PC-9 (cell line): Measurements from ENCODE around the gene MAGI2. TPM values are rescaled to one million over a fixed set of nuclear protein-coding genes. Genes with fewer than 3 reads are reported as not detected.
A peak's percentile ranks its signal among the peaks of the same experiment; 100 is the strongest.

ENCODE experiments used
- BruUV-seq: library from RNA; stranded (reverse); fragments of 400-500 nt; replicated peaks from 2 replicates; lab custom pipeline; 2021; lab: Mats Ljungman, UMichigan
- CTCF ChIA-PET: fragments of 300-600 bp; sonication (Branson Sonifier 250); formaldehyde crosslinking; loops from one replicate; lab custom pipeline; 2022; ENCODE audit warnings: antibody characterized with exemption; lab: Charles Lee
- POLR2A ChIA-PET: fragments of 300-600 bp; sonication (Branson Sonifier 250); formaldehyde crosslinking; loops from one replicate; lab custom pipeline; 2022; ENCODE audit warnings: antibody characterized with exemption; ENCODE audit not compliant: unreplicated experiment; lab: Charles Lee
- DNase-seq, 2 experiments: peaks; one replicate each; pipeline versions ENCODE4 v3.0.0 to v3.0.0-alpha.2; 2015 to 2022; ENCODE audit warnings: mixed read lengths in 1 of 2
- H2AFZ ChIP-seq: fragments of 200-600 bp; sonication (generic); 2 replicates; pipeline ENCODE4 v1.8.1; 2017; ENCODE audit warnings: antibody characterized with exemption
- H3F3A ChIP-seq: fragments of 200-600 bp; sonication (generic); 2 replicates; pipeline ENCODE4 v1.8.1; 2017; ENCODE audit warnings: antibody characterized with exemption, mild to moderate bottlenecking, low read depth; ENCODE audit not compliant: insufficient read depth
- H3K27ac ChIP-seq: fragments of 200-600 bp; sonication (generic); 2 replicates; pipeline ENCODE4 v1.6.1; 2016; ENCODE audit warnings: mixed run types
- H3K27me3 ChIP-seq: fragments of 200-600 bp; sonication (generic); 2 replicates; pipeline ENCODE4 v1.6.1; 2016; ENCODE audit warnings: low read depth, mixed run types; ENCODE audit not compliant: insufficient read depth
- H3K36me3 ChIP-seq: fragments of 200-600 bp; sonication (generic); 2 replicates; pipeline ENCODE4 v1.6.1; 2016; ENCODE audit warnings: low read depth, mixed run types
- H3K4me1 ChIP-seq: fragments of 200-600 bp; sonication (generic); replicated peaks from 2 replicates; pipeline ENCODE4 v1.6.1; 2016; ENCODE audit warnings: mixed run types; ENCODE audit not compliant: insufficient read depth
- H3K4me2 ChIP-seq: fragments of 200-600 bp; sonication (generic); 2 replicates; pipeline ENCODE4 v1.6.1; 2017; ENCODE audit warnings: mixed run types
- H3K4me3 ChIP-seq: fragments of 200-600 bp; sonication (generic); 2 replicates; pipeline ENCODE4 v1.6.1; 2016; ENCODE audit warnings: mixed run types
- H3K79me2 ChIP-seq: fragments of 200-600 bp; sonication (generic); 2 replicates; pipeline ENCODE4 v1.6.1; 2017; ENCODE audit warnings: low read depth, mixed run types
- H3K9me2 ChIP-seq: fragments of 200-600 bp; sonication (generic); 2 replicates; pipeline ENCODE4 v1.8.1; 2017; ENCODE audit warnings: mild to moderate bottlenecking; ENCODE audit not compliant: insufficient read depth
- H3K9me3 ChIP-seq: fragments of 200-600 bp; sonication (generic); 2 replicates; pipeline ENCODE4 v1.8.1; 2016; ENCODE audit warnings: low read depth; ENCODE audit not compliant: insufficient read depth
- H4K20me1 ChIP-seq: fragments of 200-600 bp; sonication (generic); 2 replicates; pipeline ENCODE4 v1.8.1; 2017; ENCODE audit not compliant: insufficient read depth
- EZH2 ChIP-seq: fragments of 200-600 bp; sonication (generic); IDR thresholded peaks from 2 replicates; pipeline ENCODE4 v1.8.0; 2017; ENCODE audit warnings: antibody characterized with exemption, low read depth
- intact Hi-C: fragments of 100-400 bp; cut with micrococcal nuclease; formaldehyde crosslinking; loops from one replicate; pipeline ENCODE4 v1.10.0; 2022; ENCODE audit not compliant: unreplicated experiment
- total RNA-seq: library from RNA; stranded (reverse); gene quantifications from 2 replicates; pipeline ENCODE4 v1.2.3, GENCODE V29; 2021
- TF ChIP-seq, protein P1 (sequence below): fragments of 200-600 bp; sonication (generic); conservative IDR thresholded peaks from 2 replicates; pipeline ENCODE4 v1.6.1; 2017; ENCODE audit warnings: mixed run types, antibody characterized with exemption, mild to moderate bottlenecking, moderate library complexity

MAGI2 gene
- total RNA-seq, 1 experiment from 2014 or later, result 0.92 TPM

DNA sequence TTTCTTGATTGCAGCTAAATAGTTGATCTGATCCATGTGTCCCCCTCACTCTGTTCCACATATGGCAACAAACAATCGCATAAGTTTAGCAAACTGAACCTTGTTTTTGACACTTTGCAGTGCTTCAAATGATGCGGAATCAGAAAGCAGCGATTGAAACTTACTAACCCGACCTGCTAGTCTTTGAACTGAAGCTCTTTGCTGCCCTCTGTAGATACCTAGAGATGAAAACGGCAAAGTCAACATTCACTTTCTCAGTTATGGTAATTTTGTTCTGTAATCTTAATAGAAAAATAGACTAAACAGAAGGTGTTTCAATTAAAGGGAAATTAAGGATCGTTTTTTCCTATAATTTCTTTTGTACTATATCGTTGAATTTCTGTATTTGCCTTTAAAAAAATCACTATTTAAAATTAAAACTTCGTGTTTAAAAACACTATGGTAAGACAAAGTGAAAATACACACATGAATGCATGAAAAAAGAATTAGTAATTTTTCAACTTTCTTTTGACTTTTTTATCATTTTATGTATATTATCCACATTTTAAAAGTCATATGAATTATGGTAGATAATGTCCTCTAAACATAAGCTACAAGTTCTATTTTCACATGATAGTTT, 276.5 kb downstream of the MAGI2 start:
- ChIA-PET CTCF (interaction anchor here (0.6 to 1.1 kb wide), 5 partner anchors 121 to 1043 kb away, joined by 3 to 4 read pairs (median 3); no protein-coding TSS in a partner anchor), POLR2A (interaction anchor here (0.6 kb wide), 1 partner anchor 11 kb away, joined by 4 read pairs; no protein-coding TSS in a partner anchor)
- no peak overlapping the region for H3K27ac ChIP-seq
- no peaks in the 10 kb centered on the region for H3K36me3 ChIP-seq
- TF ChIP-seq EZH2, result no peak
- TF ChIP-seq, protein P1, sequence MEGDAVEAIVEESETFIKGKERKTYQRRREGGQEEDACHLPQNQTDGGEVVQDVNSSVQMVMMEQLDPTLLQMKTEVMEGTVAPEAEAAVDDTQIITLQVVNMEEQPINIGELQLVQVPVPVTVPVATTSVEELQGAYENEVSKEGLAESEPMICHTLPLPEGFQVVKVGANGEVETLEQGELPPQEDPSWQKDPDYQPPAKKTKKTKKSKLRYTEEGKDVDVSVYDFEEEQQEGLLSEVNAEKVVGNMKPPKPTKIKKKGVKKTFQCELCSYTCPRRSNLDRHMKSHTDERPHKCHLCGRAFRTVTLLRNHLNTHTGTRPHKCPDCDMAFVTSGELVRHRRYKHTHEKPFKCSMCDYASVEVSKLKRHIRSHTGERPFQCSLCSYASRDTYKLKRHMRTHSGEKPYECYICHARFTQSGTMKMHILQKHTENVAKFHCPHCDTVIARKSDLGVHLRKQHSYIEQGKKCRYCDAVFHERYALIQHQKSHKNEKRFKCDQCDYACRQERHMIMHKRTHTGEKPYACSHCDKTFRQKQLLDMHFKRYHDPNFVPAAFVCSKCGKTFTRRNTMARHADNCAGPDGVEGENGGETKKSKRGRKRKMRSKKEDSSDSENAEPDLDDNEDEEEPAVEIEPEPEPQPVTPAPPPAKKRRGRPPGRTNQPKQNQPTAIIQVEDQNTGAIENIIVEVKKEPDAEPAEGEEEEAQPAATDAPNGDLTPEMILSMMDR, result peak; percentile 73
- no peaks in the 10 kb centered on the region for H4K20me1 ChIP-seq
- intact Hi-C loops, result loop anchor here (1.0 to 10.0 kb wide), 6 partner anchors 242 to 1155 kb away; no protein-coding TSS in a partner anchor
- no peaks in the 10 kb centered on the region for H3K9me3 ChIP-seq
- no peak overlapping the region for H3K4me2 ChIP-seq
- no peaks in the 10 kb centered on the region for H3K9me2 ChIP-seq
- H3K4me3 ChIP-seq, result no peak overlapping the region
- H3K27me3 ChIP-seq, result no peaks in the 10 kb centered on the region
- H3F3A ChIP-seq, result no peaks in the 10 kb centered on the region
- no peaks in the 10 kb centered on the region for H3K79me2 ChIP-seq
- no peaks in the 10 kb centered on the region for H3K4me1 ChIP-seq
- BruUV-seq, result no TSS peak
- 0 out of 2 replicates have a peak overlapping the region, but pooled peaks have one; percentile 21 for H2AFZ ChIP-seq
- peak in 1 of 2 experiments; percentile 16 for DNase-seq

DNA sequence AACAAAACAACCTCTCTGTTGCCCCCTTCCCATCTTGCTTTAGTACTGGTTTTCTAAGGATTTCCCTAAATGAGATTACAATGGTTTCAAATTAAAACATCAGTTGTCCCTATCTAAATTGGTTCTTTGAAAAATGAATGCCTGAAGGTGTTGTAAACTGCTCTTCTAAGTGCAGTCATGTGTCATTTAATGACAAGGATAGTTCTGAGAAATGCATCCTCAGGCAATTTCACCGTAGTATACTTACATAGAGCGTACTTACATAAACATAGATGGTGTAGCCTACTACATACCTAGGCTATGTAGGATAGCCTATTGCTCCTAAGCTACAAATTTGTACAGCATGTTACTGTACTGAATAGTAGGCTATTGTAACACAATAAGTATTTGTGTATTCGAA, 278.1 kb downstream of the MAGI2 start:
- H2AFZ ChIP-seq, result no peak overlapping the region
- DNase-seq, result no peak
- ChIA-PET POLR2A (no interaction called here), CTCF (interaction anchor here (0.5 to 0.6 kb wide), 2 partner anchors 430 to 933 kb away, joined by 3 to 7 read pairs; no protein-coding TSS in a partner anchor)
- no TSS peak for BruUV-seq
- H3K4me1 ChIP-seq, result no peaks in the 10 kb centered on the region
- no peaks in the 10 kb centered on the region for H3K9me2 ChIP-seq
- H3K4me3 ChIP-seq, result no peak overlapping the region
- no peaks in the 10 kb centered on the region for H4K20me1 ChIP-seq
- no peak overlapping the region for H3K27ac ChIP-seq
- H3K79me2 ChIP-seq, result no peaks in the 10 kb centered on the region
- H3K9me3 ChIP-seq, result no peaks in the 10 kb centered on the region
- no peaks in the 10 kb centered on the region for H3F3A ChIP-seq
- no peaks in the 10 kb centered on the region for H3K27me3 ChIP-seq
- intact Hi-C loops, result loop anchor here (2.0 to 10.0 kb wide), 4 partner anchors 241 to 1235 kb away; no protein-coding TSS in a partner anchor
- no peak overlapping the region for H3K4me2 ChIP-seq
- TF ChIP-seq, protein P1, result no peak
- no peak for TF ChIP-seq EZH2
- H3K36me3 ChIP-seq, result no peaks in the 10 kb centered on the region

DNA sequence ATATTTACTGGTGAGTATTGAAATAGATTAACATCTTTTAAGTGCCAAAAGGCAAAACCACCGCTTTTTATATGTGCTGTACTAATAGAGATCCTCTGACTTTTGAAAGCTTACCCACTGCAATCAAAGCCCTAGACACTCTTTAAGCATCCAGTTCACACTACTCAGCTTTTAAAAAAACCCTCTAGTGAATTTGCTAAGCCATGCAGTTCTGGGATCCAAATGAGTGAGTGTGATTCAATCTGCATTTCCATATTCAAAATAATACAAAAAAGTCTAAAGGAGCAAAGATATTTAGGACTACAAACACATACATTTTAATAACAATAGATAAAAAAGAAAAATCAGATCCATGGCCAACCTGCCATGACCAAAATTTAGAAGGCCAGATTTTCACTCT, 288.2 kb downstream of the MAGI2 start:
- intact Hi-C loops, result no loop called here
- ChIA-PET POLR2A (no interaction called here), CTCF (no interaction called here)
- Histone ChIP-seq H3K4me2 (no peak overlapping the region), H4K20me1 (no peaks in the 10 kb centered on the region), H3F3A (no peaks in the 10 kb centered on the region), H3K36me3 (no peaks in the 10 kb centered on the region), H3K9me2 (no peaks in the 10 kb centered on the region), H3K4me3 (no peak overlapping the region), H3K79me2 (no peaks in the 10 kb centered on the region), H3K9me3 (no peaks in the 10 kb centered on the region), H3K27ac (no peak overlapping the region), H2AFZ (no peak overlapping the region), H3K27me3 (no peaks in the 10 kb centered on the region), H3K4me1 (no peaks in the 10 kb centered on the region)
- TF ChIP-seq, protein P1, result no peak
- no peak for TF ChIP-seq EZH2
- DNase-seq, result no peak
- no TSS peak for BruUV-seq
